GM12873 (cell line): Measurements from ENCODE around the gene PSMD9.

ENCODE experiments used
- TF ChIP-seq, protein P1 (sequence below): IDR thresholded peaks from 2 replicates; pipeline ENCODE4 v1.5.1; 2012; ENCODE audit warnings: low read depth, mild to moderate bottlenecking, moderate library complexity, low read length, control low read depth; ENCODE audit not compliant: insufficient read depth; ENCODE audit errors: missing control alignments

The PSMD9 gene

GRCh38 chr12:121918679-121919038 is 30.1 kb downstream of the PSMD9 start:
- TF ChIP-seq, protein P1, sequence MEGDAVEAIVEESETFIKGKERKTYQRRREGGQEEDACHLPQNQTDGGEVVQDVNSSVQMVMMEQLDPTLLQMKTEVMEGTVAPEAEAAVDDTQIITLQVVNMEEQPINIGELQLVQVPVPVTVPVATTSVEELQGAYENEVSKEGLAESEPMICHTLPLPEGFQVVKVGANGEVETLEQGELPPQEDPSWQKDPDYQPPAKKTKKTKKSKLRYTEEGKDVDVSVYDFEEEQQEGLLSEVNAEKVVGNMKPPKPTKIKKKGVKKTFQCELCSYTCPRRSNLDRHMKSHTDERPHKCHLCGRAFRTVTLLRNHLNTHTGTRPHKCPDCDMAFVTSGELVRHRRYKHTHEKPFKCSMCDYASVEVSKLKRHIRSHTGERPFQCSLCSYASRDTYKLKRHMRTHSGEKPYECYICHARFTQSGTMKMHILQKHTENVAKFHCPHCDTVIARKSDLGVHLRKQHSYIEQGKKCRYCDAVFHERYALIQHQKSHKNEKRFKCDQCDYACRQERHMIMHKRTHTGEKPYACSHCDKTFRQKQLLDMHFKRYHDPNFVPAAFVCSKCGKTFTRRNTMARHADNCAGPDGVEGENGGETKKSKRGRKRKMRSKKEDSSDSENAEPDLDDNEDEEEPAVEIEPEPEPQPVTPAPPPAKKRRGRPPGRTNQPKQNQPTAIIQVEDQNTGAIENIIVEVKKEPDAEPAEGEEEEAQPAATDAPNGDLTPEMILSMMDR: no peak

- TF ChIP-seq, protein P1: no peak
These were observed 32.5 kb downstream of the PSMD9 start for GRCh38 chr12:121921066-121921465.

DNA sequence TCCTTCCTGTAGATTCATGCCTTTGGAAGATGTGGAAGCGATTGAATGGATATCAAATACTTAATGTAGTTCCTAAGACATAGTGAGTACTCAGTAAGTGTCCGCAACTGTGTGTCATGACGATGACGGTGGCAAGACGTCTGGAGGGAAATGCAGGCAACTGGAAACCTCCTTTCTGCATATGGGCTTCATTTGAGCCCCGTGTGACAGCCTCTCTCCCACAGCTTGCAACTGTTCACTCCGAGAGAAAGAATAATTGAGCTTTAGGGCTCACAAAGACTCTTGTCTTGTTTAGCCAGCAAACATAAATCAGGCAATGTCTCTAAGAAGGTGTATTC is 36.7 kb downstream of the PSMD9 start:
- TF ChIP-seq, protein P1: no peak

GRCh38 chr12:121926874-121927706 is 38.5 kb downstream of the PSMD9 start:
- TF ChIP-seq, protein P1: no peak

- TF ChIP-seq, protein P1: no peak
These were observed 39.2 kb downstream of the PSMD9 start for GRCh38 chr12:121927813-121928212.

- TF ChIP-seq, protein P1: no peak
These were observed 42.3 kb downstream of the PSMD9 start for GRCh38 chr12:121930862-121931261.

- TF ChIP-seq, protein P1: no peak
These were observed 43.6 kb downstream of the PSMD9 start for GRCh38 chr12:121932176-121932536.
